HEK293 (cell line): Measurements from ENCODE around the gene OR2T29.

Source experiments
- CTCF ChIA-PET: fragments of 350-600 bp; formaldehyde crosslinking; extraction: SDS; loops from one replicate; lab custom pipeline; 2021; ENCODE audit warnings: antibody characterized with exemption; lab: Yijun Ruan, JAX
- POLR2A ChIA-PET: fragments of 300-600 bp; formaldehyde crosslinking; extraction: SDS; loops from one replicate; lab custom pipeline; 2020; ENCODE audit warnings: antibody characterized with exemption, inconsistent platforms; lab: Yijun Ruan, JAX
- H3K27ac ChIP-seq: fragments of 200-500 bp; sonication (Bioruptor generic); 2 replicates; pipeline ENCODE4 v1.5.1; 2014; ENCODE audit warnings: low read depth, low read length, control low read depth, inconsistent platforms; ENCODE audit errors: extremely low read depth
- H3K36me3 ChIP-seq, 2 experiments: fragments of 200-500 bp in 1 of 2; sonication (Bioruptor generic) in 1 of 2; 1 replicate in 1 of 2; 2 replicates in 1 of 2; pipeline ENCODE4 v1.5.1; 2014 to 2017; ENCODE audit warnings: inconsistent platforms in 2 of 2, low read length in 2 of 2; ENCODE audit not compliant: control insufficient read depth in 2 of 2, insufficient read depth in 1 of 2
- H3K4me1 ChIP-seq: fragments of 200-500 bp; sonication (Bioruptor generic); 2 replicates; pipeline ENCODE4 v1.5.1; 2014; ENCODE audit warnings: mild to moderate bottlenecking, low read length, inconsistent platforms; ENCODE audit not compliant: control insufficient read depth, insufficient read depth
- H3K4me3 ChIP-seq: 2 replicates; pipeline ENCODE4 v1.5.1; 2011; ENCODE audit warnings: low read depth, mild to moderate bottlenecking, control low read depth, low read length, moderate library complexity
- H3K9me3 ChIP-seq: fragments of 200-500 bp; sonication (Bioruptor generic); 2 replicates; pipeline ENCODE4 v1.5.1; 2014; ENCODE audit warnings: low read depth, low read length, inconsistent platforms; ENCODE audit not compliant: control insufficient read depth, insufficient read depth
- INSM2 ChIP-seq: fragments of 450-650 bp; formaldehyde crosslinking; IDR thresholded peaks from 2 replicates; pipeline ENCODE4 v1.5.1; 2016; ENCODE audit warnings: missing biosample characterization, missing genetic modification characterization
- OVOL3 ChIP-seq: fragments of 450-650 bp; formaldehyde crosslinking; IDR thresholded peaks from 2 replicates; pipeline ENCODE4 v1.5.1; 2016; ENCODE audit warnings: missing biosample characterization, missing genetic modification characterization
- TSHZ1 ChIP-seq: fragments of 450-650 bp; formaldehyde crosslinking; IDR thresholded peaks from 2 replicates; pipeline ENCODE4 v1.5.1; 2016; ENCODE audit warnings: missing biosample characterization, missing genetic modification characterization, borderline replicate concordance
- ZBTB1 ChIP-seq: fragments of 450-650 bp; formaldehyde crosslinking; IDR thresholded peaks from 2 replicates; pipeline ENCODE4 v1.5.1; 2016; ENCODE audit warnings: missing biosample characterization, missing genetic modification characterization
- ZBTB10 ChIP-seq: fragments of 450-650 bp; formaldehyde crosslinking; IDR thresholded peaks from 2 replicates; pipeline ENCODE4 v1.5.1; 2016; ENCODE audit warnings: missing biosample characterization, missing genetic modification characterization
- ZBTB48 ChIP-seq: fragments of 450-650 bp; formaldehyde crosslinking; IDR thresholded peaks from 2 replicates; pipeline ENCODE4 v1.5.1; 2016; ENCODE audit warnings: missing biosample characterization, missing genetic modification characterization
- ZFHX2 ChIP-seq: fragments of 450-650 bp; formaldehyde crosslinking; conservative IDR thresholded peaks from 2 replicates; pipeline ENCODE4 v1.5.1; 2016; ENCODE audit warnings: missing biosample characterization, missing genetic modification characterization
- ZFP3 ChIP-seq: fragments of 450-650 bp; formaldehyde crosslinking; IDR thresholded peaks from 2 replicates; pipeline ENCODE4 v1.5.1; 2016; ENCODE audit warnings: low read depth, missing biosample characterization, missing genetic modification characterization
- ZNF138 ChIP-seq: fragments of 450-650 bp; formaldehyde crosslinking; IDR thresholded peaks from 2 replicates; pipeline ENCODE4 v1.5.1; 2016; ENCODE audit warnings: missing biosample characterization, missing genetic modification characterization, borderline replicate concordance
- ZNF169 ChIP-seq: fragments of 450-650 bp; formaldehyde crosslinking; IDR thresholded peaks from 2 replicates; pipeline ENCODE4 v1.5.1; 2016; ENCODE audit warnings: missing biosample characterization, missing genetic modification characterization
- ZNF2 ChIP-seq: fragments of 450-650 bp; formaldehyde crosslinking; IDR thresholded peaks from 2 replicates; pipeline ENCODE4 v1.5.1; 2016; ENCODE audit warnings: missing biosample characterization, missing genetic modification characterization
- ZNF202 ChIP-seq: fragments of 450-650 bp; formaldehyde crosslinking; IDR thresholded peaks from 2 replicates; pipeline ENCODE4 v1.5.1; 2016; ENCODE audit warnings: missing biosample characterization, missing genetic modification characterization, borderline replicate concordance
- ZNF416 ChIP-seq: fragments of 450-650 bp; formaldehyde crosslinking; IDR thresholded peaks from 2 replicates; pipeline ENCODE4 v1.5.1; 2016; ENCODE audit warnings: missing biosample characterization, missing genetic modification characterization
- ZNF449 ChIP-seq: fragments of 450-650 bp; formaldehyde crosslinking; IDR thresholded peaks from 2 replicates; pipeline ENCODE4 v1.5.1; 2017; ENCODE audit warnings: missing biosample characterization, mild to moderate bottlenecking, missing genetic modification characterization, moderate library complexity
- ZNF510 ChIP-seq: fragments of 450-650 bp; formaldehyde crosslinking; IDR thresholded peaks from 2 replicates; pipeline ENCODE4 v1.5.1; 2018; ENCODE audit warnings: mild to moderate bottlenecking, missing genetic modification characterization, missing biosample characterization; ENCODE audit not compliant: insufficient replicate concordance
- ZNF707 ChIP-seq: fragments of 450-650 bp; formaldehyde crosslinking; IDR thresholded peaks from 2 replicates; pipeline ENCODE4 v1.5.1; 2016; ENCODE audit warnings: missing biosample characterization, missing genetic modification characterization

OR2T29 gene

GRCh38 chr1:248589334-248589733, 26.8 kb upstream of the OR2T29 start (continued):
- no peak for TF ChIP-seq ZNF416 (tag by site-specific recombination)
- TF ChIP-seq ZBTB48 (tag by site-specific recombination): no peak
- no peak for TF ChIP-seq OVOL3
- no peak for TF ChIP-seq ZNF2 (tag by site-specific recombination)
- TF ChIP-seq ZNF169 (tag by site-specific recombination): no peak
- TF ChIP-seq ZBTB1 (tag by site-specific recombination): no peak
- TF ChIP-seq ZNF202 (tag by site-specific recombination): no peak
- no peak for TF ChIP-seq INSM2 (tag by site-specific recombination)
- no peak for TF ChIP-seq ZBTB10 (tag by site-specific recombination)

GRCh38 chr1:248585266-248585665, 22.7 kb upstream of the OR2T29 start:
- Histone ChIP-seq H3K36me3 (no peaks in the 10 kb centered on the region), H3K4me1 (no peaks in the 10 kb centered on the region), H3K9me3 (no peaks in the 10 kb centered on the region)
- CTCF ChIA-PET: no interaction called here
- POLR2A ChIA-PET: no interaction called here
- TF ChIP-seq ZFHX2 (tag by site-specific recombination) (no peak), TSHZ1 (no peak), ZNF449 (tag by site-specific recombination) (no peak), ZNF202 (tag by site-specific recombination) (no peak), ZFP3 (tag by site-specific recombination) (no peak), ZNF138 (tag by site-specific recombination) (no peak), ZNF510 (tag by site-specific recombination) (no peak), ZNF707 (tag by site-specific recombination) (no peak)
- TF ChIP-seq, all 188 proteins: peak for 0
- H3K4me3 ChIP-seq: no peak overlapping the region
- H3K27ac ChIP-seq: no peak overlapping the region
